ENCODE measurements around the gene ANKRD36.
"Not testable (repeated sequence)": the region's sequence is repeated elsewhere in the genome, so short reads cannot be mapped to it uniquely, and the experiment has no call there.

Gene ANKRD36

DNA sequence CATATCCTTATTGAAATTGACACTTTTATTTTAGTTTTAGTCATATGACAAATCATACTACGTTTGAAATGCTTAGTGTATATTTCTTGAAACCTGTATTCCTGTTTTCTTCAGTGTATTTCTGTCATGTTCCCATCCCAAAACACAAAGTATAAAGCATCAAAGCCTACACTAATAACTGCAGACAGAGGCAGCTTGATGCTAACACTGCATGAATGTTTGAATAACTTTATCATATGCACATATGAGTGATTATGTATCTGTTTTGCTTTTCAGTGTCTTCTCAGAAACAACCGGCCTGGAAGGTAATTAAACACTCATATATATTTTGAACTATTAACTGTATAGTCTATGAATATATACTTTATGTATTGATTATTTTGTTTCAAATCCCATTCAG lies 102.1 kb downstream of the ANKRD36 start:
- H3K36me3 ChIP-seq (ENCODE audit: control insufficient read depth in 2 of 2, insufficient read depth in 2 of 2, low read length in 2 of 2): peaks cover 4 to 10% of the 10 kb centered on the region in 2 donors
- not testable (repeated sequence) for H3K4me3 ChIP-seq (ENCODE audit: low read length in 2 of 2); H3K9me3 ChIP-seq (ENCODE audit: control insufficient read depth in 2 of 2, low read length in 2 of 2)

GRCh38 chr2:97230848-97231585 lies 118.1 kb downstream of the ANKRD36 start:
- not testable (repeated sequence) for H3K4me3 ChIP-seq (ENCODE audit: low read length in 2 of 2); H3K36me3 ChIP-seq (ENCODE audit: control insufficient read depth in 2 of 2, insufficient read depth in 2 of 2, low read length in 2 of 2); H3K9me3 ChIP-seq (ENCODE audit: control insufficient read depth in 2 of 2, low read length in 2 of 2); H3K27me3 ChIP-seq (ENCODE audit: control insufficient read depth in 1 of 2, insufficient read depth in 2 of 2, low read length in 2 of 2); H3K27ac ChIP-seq (ENCODE audit: low read length); H3K9ac ChIP-seq (ENCODE audit: low read length in 2 of 2); H3K4me1 ChIP-seq (ENCODE audit: control insufficient read depth, insufficient read depth, low read length)

More for the DNA sequence above, 102.1 kb downstream of the ANKRD36 start:
- not testable (repeated sequence) for H3K27ac ChIP-seq (ENCODE audit: low read length); H3K9ac ChIP-seq (ENCODE audit: low read length in 2 of 2); H3K4me1 ChIP-seq (ENCODE audit: control insufficient read depth, insufficient read depth, low read length); H3K27me3 ChIP-seq (ENCODE audit: control insufficient read depth in 1 of 2, insufficient read depth in 2 of 2, low read length in 2 of 2)

GRCh38 chr2:97232981-97233380 lies 120.0 kb downstream of the ANKRD36 start:
- not testable (repeated sequence) for H3K4me3 ChIP-seq (ENCODE audit: low read length in 2 of 2); H3K27ac ChIP-seq (ENCODE audit: low read length); H3K9ac ChIP-seq (ENCODE audit: low read length in 2 of 2); H3K9me3 ChIP-seq (ENCODE audit: control insufficient read depth in 2 of 2, low read length in 2 of 2); H3K36me3 ChIP-seq (ENCODE audit: control insufficient read depth in 2 of 2, insufficient read depth in 2 of 2, low read length in 2 of 2); H3K4me1 ChIP-seq (ENCODE audit: control insufficient read depth, insufficient read depth, low read length); H3K27me3 ChIP-seq (ENCODE audit: control insufficient read depth in 1 of 2, insufficient read depth in 2 of 2, low read length in 2 of 2)

- not testable (repeated sequence) for H3K4me3 ChIP-seq (ENCODE audit: low read length in 2 of 2); H3K4me1 ChIP-seq (ENCODE audit: control insufficient read depth, insufficient read depth, low read length); H3K9me3 ChIP-seq (ENCODE audit: control insufficient read depth in 2 of 2, low read length in 2 of 2); H3K9ac ChIP-seq (ENCODE audit: low read length in 2 of 2); H3K36me3 ChIP-seq (ENCODE audit: control insufficient read depth in 2 of 2, insufficient read depth in 2 of 2, low read length in 2 of 2); H3K27me3 ChIP-seq (ENCODE audit: control insufficient read depth in 1 of 2, insufficient read depth in 2 of 2, low read length in 2 of 2); H3K27ac ChIP-seq (ENCODE audit: low read length)
These were observed 120.8 kb downstream of the ANKRD36 start for GRCh38 chr2:97233660-97234295.

DNA sequence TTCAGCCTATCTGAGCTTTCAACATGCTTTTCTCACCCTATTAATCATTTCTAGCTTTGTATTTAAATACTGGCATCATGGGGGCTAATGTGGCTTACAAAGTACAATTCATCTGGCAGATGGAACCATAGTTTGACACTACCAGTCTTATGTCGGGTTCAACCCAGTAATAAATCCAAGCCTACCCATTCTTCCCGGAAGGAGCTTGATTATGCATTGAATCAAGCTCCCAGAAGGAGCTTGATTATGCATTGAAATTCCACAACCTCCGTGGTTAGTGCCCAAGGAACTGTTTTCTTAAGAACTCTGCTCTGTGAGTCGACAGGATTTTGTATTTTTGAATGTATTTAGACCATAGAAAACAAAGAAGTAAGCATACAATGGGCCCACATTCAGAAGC lies 148.2 kb downstream of the ANKRD36 start:
- not testable (repeated sequence) for H3K27me3 ChIP-seq (ENCODE audit: control insufficient read depth in 1 of 2, insufficient read depth in 2 of 2, low read length in 2 of 2); H3K4me1 ChIP-seq (ENCODE audit: control insufficient read depth, insufficient read depth, low read length); H3K4me3 ChIP-seq (ENCODE audit: low read length in 2 of 2); H3K36me3 ChIP-seq (ENCODE audit: control insufficient read depth in 2 of 2, insufficient read depth in 2 of 2, low read length in 2 of 2); H3K9ac ChIP-seq (ENCODE audit: low read length in 2 of 2); H3K27ac ChIP-seq (ENCODE audit: low read length); H3K9me3 ChIP-seq (ENCODE audit: control insufficient read depth in 2 of 2, low read length in 2 of 2)

DNA sequence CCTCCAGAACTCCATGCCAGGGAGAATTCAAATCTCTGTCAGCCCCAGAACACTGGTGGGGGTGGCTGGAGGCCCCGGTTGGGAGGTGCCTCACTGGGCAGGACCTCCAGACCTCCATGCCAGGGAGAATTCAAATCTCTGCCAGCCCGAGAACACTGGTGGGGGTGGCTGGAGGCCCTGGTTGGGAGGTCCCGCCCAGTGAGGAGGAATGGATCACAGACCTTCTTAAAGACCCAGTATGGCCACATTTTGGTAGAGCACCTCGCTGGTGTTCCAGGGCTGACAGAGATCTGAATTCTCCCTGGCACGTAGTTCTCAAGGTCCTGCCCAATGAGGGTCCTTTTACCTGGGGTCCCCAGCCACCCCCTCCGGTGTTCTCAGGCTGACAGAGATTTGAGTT lies 153.5 kb downstream of the ANKRD36 start:
- not testable (repeated sequence) for H3K9me3 ChIP-seq (ENCODE audit: control insufficient read depth in 2 of 2, low read length in 2 of 2); H3K27me3 ChIP-seq (ENCODE audit: control insufficient read depth in 1 of 2, insufficient read depth in 2 of 2, low read length in 2 of 2); H3K36me3 ChIP-seq (ENCODE audit: control insufficient read depth in 2 of 2, insufficient read depth in 2 of 2, low read length in 2 of 2); H3K4me1 ChIP-seq (ENCODE audit: control insufficient read depth, insufficient read depth, low read length); H3K9ac ChIP-seq (ENCODE audit: low read length in 2 of 2); H3K4me3 ChIP-seq (ENCODE audit: low read length in 2 of 2); H3K27ac ChIP-seq (ENCODE audit: low read length)

DNA sequence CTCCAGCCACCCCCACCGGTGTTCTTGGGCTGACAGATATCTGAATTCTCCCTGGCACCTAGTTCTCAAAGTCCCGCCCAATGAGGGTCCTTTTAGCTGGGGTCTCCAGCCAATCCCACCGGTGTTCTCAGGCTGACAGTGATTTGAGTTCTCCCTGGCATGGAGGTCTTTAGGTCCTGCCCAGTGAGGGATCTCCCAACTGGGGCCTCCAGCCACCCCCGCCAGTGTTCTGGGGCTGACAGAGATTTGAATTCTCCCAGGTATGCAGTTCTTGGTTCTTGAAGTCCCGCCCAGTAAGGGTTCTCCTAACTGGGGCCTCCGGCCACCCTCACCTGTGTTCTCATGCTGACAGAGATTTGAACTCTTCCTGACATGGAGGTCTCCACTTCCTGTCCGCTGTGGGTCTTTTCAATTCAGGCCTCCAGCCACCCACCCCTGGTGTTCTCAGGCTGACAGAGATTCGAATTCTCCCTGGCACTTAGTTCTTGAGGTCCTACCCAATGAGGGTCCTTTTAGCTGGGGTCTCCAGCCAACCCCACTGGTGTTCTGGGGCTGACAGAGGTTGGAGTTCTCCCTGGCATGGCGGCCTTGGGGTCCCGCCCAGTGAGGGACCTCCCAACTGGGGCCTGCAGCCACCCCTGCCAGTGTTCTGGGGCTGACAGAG lies 154.6 kb downstream of the ANKRD36 start:
- no peak overlapping the region for H3K27ac ChIP-seq (ENCODE audit: low read length)
- no peak overlapping the region for H3K4me3 ChIP-seq (ENCODE audit: low read length in 2 of 2)
- no peaks in the 10 kb centered on the region for H3K36me3 ChIP-seq (ENCODE audit: control insufficient read depth in 2 of 2, insufficient read depth in 2 of 2, low read length in 2 of 2)
- no peaks in the 10 kb centered on the region for H3K27me3 ChIP-seq (ENCODE audit: control insufficient read depth in 1 of 2, insufficient read depth in 2 of 2, low read length in 2 of 2)
- no peaks in the 10 kb centered on the region for H3K4me1 ChIP-seq (ENCODE audit: control insufficient read depth, insufficient read depth, low read length)
- H3K9ac ChIP-seq (ENCODE audit: low read length in 2 of 2): no peak overlapping the region
- no peaks in the 10 kb centered on the region for H3K9me3 ChIP-seq (ENCODE audit: control insufficient read depth in 2 of 2, low read length in 2 of 2)

DNA sequence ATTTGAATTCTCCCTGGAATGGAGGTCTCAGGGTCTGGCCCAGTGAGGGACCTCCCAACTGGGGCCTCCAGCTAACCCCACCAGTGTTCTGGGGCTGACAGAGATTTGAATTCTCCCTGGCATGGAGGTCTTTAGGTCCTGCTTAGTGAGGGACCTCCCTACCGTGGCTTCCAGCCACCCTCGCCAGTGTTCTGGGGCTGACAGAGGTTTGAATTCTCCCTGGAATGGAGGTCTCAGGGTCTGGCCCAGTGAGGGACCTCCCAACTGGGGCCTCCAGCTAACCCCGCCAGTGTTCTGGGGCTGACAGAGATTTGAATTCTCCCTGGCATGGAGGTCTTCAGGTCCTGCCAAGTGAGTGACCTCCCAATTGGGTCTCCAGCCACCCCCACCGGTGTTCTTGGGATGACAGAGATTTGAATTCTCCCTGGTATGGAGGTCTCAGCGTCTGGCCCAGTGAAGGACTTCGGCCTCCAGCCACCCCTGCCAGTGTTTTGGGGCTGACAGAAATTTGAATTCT lies 155.2 kb downstream of the ANKRD36 start:
- not testable (repeated sequence) for H3K4me3 ChIP-seq (ENCODE audit: low read length in 2 of 2); H3K4me1 ChIP-seq (ENCODE audit: control insufficient read depth, insufficient read depth, low read length); H3K27me3 ChIP-seq (ENCODE audit: control insufficient read depth in 1 of 2, insufficient read depth in 2 of 2, low read length in 2 of 2); H3K9ac ChIP-seq (ENCODE audit: low read length in 2 of 2); H3K36me3 ChIP-seq (ENCODE audit: control insufficient read depth in 2 of 2, insufficient read depth in 2 of 2, low read length in 2 of 2); H3K27ac ChIP-seq (ENCODE audit: low read length); H3K9me3 ChIP-seq (ENCODE audit: control insufficient read depth in 2 of 2, low read length in 2 of 2)

GRCh38 chr2:97276232-97276798 lies 163.4 kb downstream of the ANKRD36 start:
- H3K27me3 ChIP-seq (ENCODE audit: control insufficient read depth in 1 of 2, insufficient read depth in 2 of 2, low read length in 2 of 2); H3K4me3 ChIP-seq (ENCODE audit: low read length in 2 of 2); H3K4me1 ChIP-seq (ENCODE audit: control insufficient read depth, insufficient read depth, low read length); H3K9ac ChIP-seq (ENCODE audit: low read length in 2 of 2); H3K36me3 ChIP-seq (ENCODE audit: control insufficient read depth in 2 of 2, insufficient read depth in 2 of 2, low read length in 2 of 2); H3K27ac ChIP-seq (ENCODE audit: low read length); H3K9me3 ChIP-seq (ENCODE audit: control insufficient read depth in 2 of 2, low read length in 2 of 2): not testable (repeated sequence)

GRCh38 chr2:97285187-97285586 lies 172.2 kb downstream of the ANKRD36 start:
- not testable (repeated sequence) for H3K27ac ChIP-seq (ENCODE audit: low read length); H3K4me1 ChIP-seq (ENCODE audit: control insufficient read depth, insufficient read depth, low read length); H3K9ac ChIP-seq (ENCODE audit: low read length in 2 of 2); H3K4me3 ChIP-seq (ENCODE audit: low read length in 2 of 2); H3K36me3 ChIP-seq (ENCODE audit: control insufficient read depth in 2 of 2, insufficient read depth in 2 of 2, low read length in 2 of 2); H3K9me3 ChIP-seq (ENCODE audit: control insufficient read depth in 2 of 2, low read length in 2 of 2); H3K27me3 ChIP-seq (ENCODE audit: control insufficient read depth in 1 of 2, insufficient read depth in 2 of 2, low read length in 2 of 2)

GRCh38 chr2:97293687-97294086 lies 180.7 kb downstream of the ANKRD36 start:
- H3K9ac ChIP-seq (ENCODE audit: low read length in 2 of 2); H3K9me3 ChIP-seq (ENCODE audit: control insufficient read depth in 2 of 2, low read length in 2 of 2); H3K27ac ChIP-seq (ENCODE audit: low read length); H3K36me3 ChIP-seq (ENCODE audit: control insufficient read depth in 2 of 2, insufficient read depth in 2 of 2, low read length in 2 of 2); H3K4me1 ChIP-seq (ENCODE audit: control insufficient read depth, insufficient read depth, low read length); H3K4me3 ChIP-seq (ENCODE audit: low read length in 2 of 2); H3K27me3 ChIP-seq (ENCODE audit: control insufficient read depth in 1 of 2, insufficient read depth in 2 of 2, low read length in 2 of 2): not testable (repeated sequence)
